ENCODE measurements around the gene KCNMB1. TPM values are rescaled to one million over a fixed set of nuclear protein-coding genes. Genes with fewer than 3 reads are reported as not detected.
A peak's percentile ranks its signal among the peaks of the same experiment; 100 is the strongest.

The KCNMB1 gene
- total RNA-seq, 1 donor from 2014 or later: 1.3 TPM

GRCh38 chr5:170389550-170389892, 354 bp upstream of the KCNMB1 start:
- TF ChIP-seq CTCF (IDR thresholded peaks at IDR 0.05; ENCODE audit: borderline replicate concordance): no peak
- H3K4me3 ChIP-seq: peak overlapping the region; percentile 49
- no peaks in the 10 kb centered on the region for H3K36me3 ChIP-seq
- H3K9me3 ChIP-seq (replicated peaks): no peaks in the 10 kb centered on the region
- intact Hi-C loops (cut with micrococcal nuclease): no loop called here
- no peak overlapping the region for H3K27ac ChIP-seq (replicated peaks)
- H3K4me1 ChIP-seq: peaks cover 22% of the 10 kb centered on the region
- no peak for DNase-seq
- H3K27me3 ChIP-seq (ENCODE audit: low read depth): peaks cover 31% of the 10 kb centered on the region

GRCh38 chr5:170387775-170388639, 1.2 kb downstream of the KCNMB1 start:
- peak overlapping the region; percentile 49 for H3K4me3 ChIP-seq
- no peak for TF ChIP-seq CTCF (IDR thresholded peaks at IDR 0.05; ENCODE audit: borderline replicate concordance)
- peaks cover 22% of the 10 kb centered on the region for H3K4me1 ChIP-seq
- intact Hi-C loops (cut with micrococcal nuclease): no loop called here
- peaks cover 31% of the 10 kb centered on the region for H3K27me3 ChIP-seq (ENCODE audit: low read depth)
- H3K9me3 ChIP-seq (replicated peaks): no peaks in the 10 kb centered on the region
- H3K36me3 ChIP-seq: no peaks in the 10 kb centered on the region
- DNase-seq: no peak
- no peak overlapping the region for H3K27ac ChIP-seq (replicated peaks)

GRCh38 chr5:170386743-170387395, 2.3 kb downstream of the KCNMB1 start:
- Histone ChIP-seq H3K4me3 (no peak overlapping the region), H3K27me3 (ENCODE audit: low read depth) (peaks cover 21% of the 10 kb centered on the region), H3K36me3 (no peaks in the 10 kb centered on the region), H3K9me3 (replicated peaks) (no peaks in the 10 kb centered on the region), H3K4me1 (peaks cover 22% of the 10 kb centered on the region), H3K27ac (replicated peaks) (no peak overlapping the region)
- intact Hi-C loops (cut with micrococcal nuclease): no loop called here
- DNase-seq: no peak
- TF ChIP-seq CTCF (IDR thresholded peaks at IDR 0.05; ENCODE audit: borderline replicate concordance): no peak

GRCh38 chr5:170383227-170383626, 5.9 kb downstream of the KCNMB1 start:
- TF ChIP-seq CTCF (IDR thresholded peaks at IDR 0.05; ENCODE audit: borderline replicate concordance): no peak
- H3K9me3 ChIP-seq (replicated peaks): no peaks in the 10 kb centered on the region
- no peak for DNase-seq
- H3K27me3 ChIP-seq (ENCODE audit: low read depth): no peaks in the 10 kb centered on the region
- H3K36me3 ChIP-seq: no peaks in the 10 kb centered on the region
- intact Hi-C loops (cut with micrococcal nuclease): no loop called here
- no peak overlapping the region for H3K4me3 ChIP-seq
- peaks cover 5% of the 10 kb centered on the region for H3K4me1 ChIP-seq
- H3K27ac ChIP-seq (replicated peaks): no peak overlapping the region

GRCh38 chr5:170382790-170383189, 6.4 kb downstream of the KCNMB1 start:
- H3K27me3 ChIP-seq (ENCODE audit: low read depth): no peaks in the 10 kb centered on the region
- intact Hi-C loops (cut with micrococcal nuclease): no loop called here
- H3K9me3 ChIP-seq (replicated peaks): no peaks in the 10 kb centered on the region
- H3K4me3 ChIP-seq: no peak overlapping the region
- H3K36me3 ChIP-seq: no peaks in the 10 kb centered on the region
- no peak for TF ChIP-seq CTCF (IDR thresholded peaks at IDR 0.05; ENCODE audit: borderline replicate concordance)
- no peak for DNase-seq
- H3K27ac ChIP-seq (replicated peaks): no peak overlapping the region
- peaks cover 2% of the 10 kb centered on the region for H3K4me1 ChIP-seq
